Psoas muscle (tissue), 8 donors: ENCODE results near the gene GATA5. TPM values are rescaled to one million over a fixed set of nuclear protein-coding genes. Genes with fewer than 3 reads are reported as not detected.
A peak's percentile ranks its signal among the peaks of the same experiment; 100 is the strongest.
"Not testable (repeated sequence)": the region's sequence is repeated elsewhere in the genome, so short reads cannot be mapped to it uniquely, and the experiment has no call there.

Source experiments
- ATAC-seq, 4 donors: fragments of 200-7000 bp; cut with Tn5 transposase; one replicate each; pipeline ENCODE4 v1.9.1; 2020; ENCODE audit warnings: moderate library complexity in 3 of 4, mild to moderate bottlenecking in 2 of 4
- DNase-seq, 2 donors: peaks; one replicate each; pipeline ENCODE4 v3.0.0-alpha.2; 2020
- H3K27ac ChIP-seq: fragments of 200-600 bp; one replicate; pipeline ENCODE4 v1.8.0; 2022
- H3K27me3 ChIP-seq, 3 donors: fragments of 200-600 bp in 1 of 3; one replicate each; pipeline versions ENCODE4 v1.6.1 to v1.8.0; 2013 to 2022; ENCODE audit warnings: low read length in 2 of 3, mild to moderate bottlenecking in 2 of 3, moderate library complexity in 1 of 3; ENCODE audit not compliant: insufficient read depth in 3 of 3
- H3K36me3 ChIP-seq, 2 donors: fragments of 200-600 bp in 1 of 2; one replicate each; pipeline versions ENCODE4 v1.6.1 to v1.8.0; 2013 to 2022; ENCODE audit warnings: low read depth in 1 of 2, mild to moderate bottlenecking in 1 of 2, moderate library complexity in 1 of 2; ENCODE audit not compliant: insufficient read depth in 1 of 2
- H3K4me1 ChIP-seq: fragments of 200-600 bp; one replicate; pipeline ENCODE4 v1.8.0; 2022
- H3K4me3 ChIP-seq: fragments of 200-600 bp; one replicate; pipeline ENCODE4 v1.8.0; 2022; ENCODE audit warnings: mild to moderate bottlenecking
- H3K9me3 ChIP-seq: fragments of 200-600 bp; one replicate; pipeline ENCODE4 v1.8.0; 2022
- WGBS, 3 donors: extraction: QIAGEN DNeasy Blood & Tissue Kit; methylation state at CpG; one replicate each; pipeline versions ENCODE4 v1.1.6 to v1.1.7; 2013; 5-methylcytosine and 5-hydroxymethylcytosine counted together
- intact Hi-C, 2 donors: fragments of 100-400 bp; cut with DNase I; formaldehyde crosslinking; loops; one replicate each; pipeline versions ENCODE4 v1.11.0 to v1.14.2; 2022
- polyA plus RNA-seq, 3 donors: library from polyadenylated mRNA; stranded (reverse); fragments of 200-250 nt; gene quantifications; one replicate each; pipeline ENCODE4 v1.2.3, GENCODE V29; 2013
- total RNA-seq, 4 donors: library from RNA; stranded (reverse); fragmentation: NEBNext Ultra II Directional in 2 of 4; extraction: Animal tissue kit (Norgen Biotek cat#: 25700) in 2 of 4; gene quantifications; one replicate each; pipeline versions ENCODE4 v1.2.1 to v1.2.4, GENCODE V29; 2021 to 2023
- TF ChIP-seq, protein P1 (sequence below): fragments of 200-600 bp; IDR thresholded peaks from one replicate; pipeline ENCODE4 v1.8.0; 2022; ENCODE audit warnings: antibody characterized with exemption
- donor health status: healthy with polysubstance abuse.
- donor health status: DM: no; HTN: no; CAD: no; lungs with moderate emphysema.
- donor health status: Bipolar disorder and iron deficiency.
- donor health status: healthy.
- donor health status: DM: yes; HTN: yes; CAD: no.
- donor health status: DM: no; HTN: no; CAD: no.
- donor health status: DM: no; HTN: no; CAD: no.
- donor health status: DM: yes; HTN: yes; CAD: no.

Gene GATA5
- total and polyA plus RNA-seq, 7 donors, result 0.01 to 0.14 (median 0.08) TPM; not detected in 3

DNA sequence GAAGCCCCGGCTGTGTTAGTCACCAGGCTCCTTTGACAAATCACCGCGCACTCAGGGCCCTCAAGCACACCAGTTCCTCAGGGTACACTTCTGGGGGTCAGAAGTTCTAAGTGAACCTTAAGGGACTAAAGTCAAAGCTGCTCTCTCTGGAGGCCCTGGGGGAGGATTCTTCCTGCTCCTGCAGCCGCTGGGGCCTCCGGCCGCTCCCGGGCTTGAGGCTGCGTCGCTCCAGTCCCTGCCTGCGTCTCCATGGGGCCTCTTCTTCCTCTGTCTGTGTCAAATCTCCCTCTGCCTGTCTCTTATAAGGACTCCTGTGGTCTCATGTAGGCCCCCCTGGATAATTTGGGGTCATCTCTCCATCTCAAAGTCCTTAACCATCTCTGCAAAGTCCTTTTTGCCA, 18.1 kb upstream of the GATA5 start:
- DNase-seq (no peak), ATAC-seq (no peak)
- peaks cover 34% of the 10 kb centered on the region for H3K4me1 ChIP-seq
- H3K36me3 ChIP-seq, result no peaks in the 10 kb centered on the region
- peak overlapping the region; percentile 88 for H3K27ac ChIP-seq
- peaks cover 0 to 3% (median 0%) of the 10 kb centered on the region in 3 donors for H3K27me3 ChIP-seq
- TF ChIP-seq, protein P1, sequence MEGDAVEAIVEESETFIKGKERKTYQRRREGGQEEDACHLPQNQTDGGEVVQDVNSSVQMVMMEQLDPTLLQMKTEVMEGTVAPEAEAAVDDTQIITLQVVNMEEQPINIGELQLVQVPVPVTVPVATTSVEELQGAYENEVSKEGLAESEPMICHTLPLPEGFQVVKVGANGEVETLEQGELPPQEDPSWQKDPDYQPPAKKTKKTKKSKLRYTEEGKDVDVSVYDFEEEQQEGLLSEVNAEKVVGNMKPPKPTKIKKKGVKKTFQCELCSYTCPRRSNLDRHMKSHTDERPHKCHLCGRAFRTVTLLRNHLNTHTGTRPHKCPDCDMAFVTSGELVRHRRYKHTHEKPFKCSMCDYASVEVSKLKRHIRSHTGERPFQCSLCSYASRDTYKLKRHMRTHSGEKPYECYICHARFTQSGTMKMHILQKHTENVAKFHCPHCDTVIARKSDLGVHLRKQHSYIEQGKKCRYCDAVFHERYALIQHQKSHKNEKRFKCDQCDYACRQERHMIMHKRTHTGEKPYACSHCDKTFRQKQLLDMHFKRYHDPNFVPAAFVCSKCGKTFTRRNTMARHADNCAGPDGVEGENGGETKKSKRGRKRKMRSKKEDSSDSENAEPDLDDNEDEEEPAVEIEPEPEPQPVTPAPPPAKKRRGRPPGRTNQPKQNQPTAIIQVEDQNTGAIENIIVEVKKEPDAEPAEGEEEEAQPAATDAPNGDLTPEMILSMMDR, result no peak
- WGBS, 3 donors, result 95 to 98% (median 96%) methylated on average over 10 of the region's 10 CpGs
- no peaks in the 10 kb centered on the region for H3K9me3 ChIP-seq
- intact Hi-C loops, result loop anchor here in 1 of 2 donors (5.0 to 10.0 kb wide), 2 partner anchors 87 to 189 kb away; partner anchors contain the start of genes ADRM1 and CABLES2
- H3K4me3 ChIP-seq, result no peak overlapping the region

DNA sequence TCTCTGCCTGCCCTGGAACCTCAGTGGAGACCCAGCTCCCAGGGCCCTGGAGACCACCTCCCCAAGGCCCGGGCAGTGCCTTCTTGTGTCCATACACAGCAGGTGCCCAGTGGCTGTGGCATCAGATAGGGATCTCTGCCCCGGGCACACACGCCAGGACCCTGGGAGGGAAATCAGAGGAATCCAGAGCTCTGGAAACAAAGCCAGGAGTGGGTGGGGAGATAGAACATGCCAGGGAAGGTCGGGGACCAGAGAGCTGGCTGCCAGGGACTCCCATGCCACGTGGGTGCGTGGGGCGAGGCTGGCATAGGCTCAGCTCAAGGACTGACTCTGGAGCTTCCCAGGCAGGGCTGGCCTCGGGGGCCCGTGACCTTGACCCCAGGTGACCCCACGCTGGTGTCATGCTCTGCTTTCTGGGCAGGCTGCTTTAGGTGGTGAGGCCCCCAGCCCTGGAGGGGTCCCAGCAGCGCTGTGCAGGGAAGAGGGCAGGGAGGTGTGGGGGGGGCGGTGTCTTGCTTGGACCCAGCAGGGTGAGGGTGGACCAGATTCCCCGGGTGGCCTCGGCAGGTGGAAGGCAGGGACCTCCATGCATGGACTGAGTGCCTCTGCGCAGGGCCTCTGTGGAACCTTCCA, 17.6 kb upstream of the GATA5 start:
- TF ChIP-seq, protein P1, result no peak
- peaks cover 0 to 3% (median 0%) of the 10 kb centered on the region in 3 donors for H3K27me3 ChIP-seq
- WGBS, 3 donors, result 69 to 75% (median 70%) methylated on average over 11 to 15 of the region's 15 CpGs
- intact Hi-C loops, result loop anchor here in 1 of 2 donors (5.0 to 10.0 kb wide), 2 partner anchors 86 to 189 kb away; partner anchors contain the start of genes ADRM1 and CABLES2
- DNase-seq, result no peak
- H3K4me3 ChIP-seq, result no peak overlapping the region
- H3K9me3 ChIP-seq, result no peaks in the 10 kb centered on the region
- ATAC-seq, result no peak
- H3K4me1 ChIP-seq, result peaks cover 34% of the 10 kb centered on the region
- no peaks in the 10 kb centered on the region for H3K36me3 ChIP-seq
- no peak overlapping the region for H3K27ac ChIP-seq

DNA sequence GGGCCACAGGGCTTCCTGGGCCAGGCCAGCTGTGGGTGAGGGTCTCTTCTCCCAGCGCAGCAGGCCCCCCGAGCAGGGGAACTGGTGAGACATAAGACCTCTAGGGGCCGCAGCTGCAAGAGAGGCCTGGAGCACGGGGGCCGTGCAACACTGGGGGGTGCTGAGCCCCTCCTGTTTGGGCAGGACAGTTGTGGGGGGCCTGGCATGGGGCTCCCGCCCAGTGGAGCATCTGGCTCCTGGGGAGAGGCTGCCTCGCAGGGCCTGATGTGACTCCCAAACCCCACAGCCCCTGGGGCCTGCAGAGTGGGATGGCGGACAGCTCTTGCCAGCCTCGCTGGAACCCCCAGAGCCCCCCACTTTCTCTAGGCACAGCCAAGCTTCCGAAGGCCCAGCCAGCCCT, 16.9 kb upstream of the GATA5 start:
- no peak for DNase-seq
- 89 to 96% (median 91%) methylated on average over 10 of the region's 10 CpGs for WGBS, 3 donors
- H3K27me3 ChIP-seq, result peaks cover 0 to 3% (median 0%) of the 10 kb centered on the region in 3 donors
- no peaks in the 10 kb centered on the region for H3K36me3 ChIP-seq
- intact Hi-C loops, result loop anchor here in 1 of 2 donors (5.0 to 10.0 kb wide), 2 partner anchors 85 to 188 kb away; partner anchors contain the start of genes ADRM1 and CABLES2
- TF ChIP-seq, protein P1, result no peak
- peaks cover 34% of the 10 kb centered on the region for H3K4me1 ChIP-seq
- no peak for ATAC-seq
- no peaks in the 10 kb centered on the region for H3K9me3 ChIP-seq
- no peak overlapping the region for H3K27ac ChIP-seq
- no peak overlapping the region for H3K4me3 ChIP-seq

DNA sequence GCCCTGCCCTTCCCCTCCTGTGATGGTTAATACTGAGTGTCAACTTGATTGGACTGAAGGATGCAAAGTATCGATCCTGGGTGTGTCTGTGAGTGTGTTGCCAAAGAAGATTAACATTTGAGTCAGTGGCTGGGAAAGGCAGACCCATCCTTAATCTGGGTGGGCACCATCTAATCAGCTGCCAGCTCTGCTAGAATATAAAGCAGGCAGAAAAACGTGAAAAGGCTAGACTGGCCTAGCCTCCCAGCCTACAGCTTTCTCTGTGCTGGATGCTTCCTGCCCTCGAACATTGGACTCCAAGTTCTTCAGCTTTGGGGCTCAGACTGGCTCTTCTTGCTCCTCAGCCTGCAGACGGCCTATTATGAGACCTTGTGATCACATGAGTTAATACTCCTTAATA, 15.0 kb upstream of the GATA5 start:
- intact Hi-C loops, result loop anchor here in 1 of 2 donors (5.0 to 10.0 kb wide), 2 partner anchors 83 to 186 kb away; partner anchors contain the start of genes ADRM1 and CABLES2
- H3K9me3 ChIP-seq, ATAC-seq, DNase-seq, H3K4me3 ChIP-seq, H3K27ac ChIP-seq, H3K27me3 ChIP-seq, H3K36me3 ChIP-seq: not testable (repeated sequence)
- peaks cover 21% of the 10 kb centered on the region for H3K4me1 ChIP-seq
- 73 to 83% (median 80%) methylated on average over 4 of the region's 4 CpGs for WGBS, 3 donors

DNA sequence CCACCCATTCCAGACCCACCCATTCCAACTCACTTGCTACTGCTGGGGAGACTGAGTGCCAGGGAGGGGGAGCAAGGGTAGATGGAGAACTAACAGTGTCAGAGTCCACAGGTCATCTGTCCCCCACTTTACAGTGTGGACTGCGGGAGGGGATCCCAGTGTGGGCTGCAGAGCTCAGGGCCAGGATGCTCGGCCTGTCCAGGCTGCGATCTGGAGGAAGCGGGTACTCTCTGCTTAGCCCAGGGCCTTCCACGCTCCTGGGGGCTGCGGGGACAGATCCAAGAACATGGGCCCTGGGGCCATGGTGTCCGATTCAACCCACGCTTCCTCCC, 14.1 kb upstream of the GATA5 start:
- H3K27me3 ChIP-seq, result peaks cover 0 to 14% (median 0%) of the 10 kb centered on the region in 3 donors
- intact Hi-C loops, result loop anchor here in 1 of 2 donors (5.0 to 10.0 kb wide), 2 partner anchors 83 to 185 kb away; partner anchors contain the start of genes ADRM1 and CABLES2

More for the DNA sequence above, 14.1 kb upstream of the GATA5 start:
- Histone ChIP-seq H3K9me3 (no peaks in the 10 kb centered on the region), H3K36me3 (no peaks in the 10 kb centered on the region), H3K4me1 (peaks cover 13% of the 10 kb centered on the region), H3K4me3 (no peak overlapping the region), H3K27ac (no peak overlapping the region)
- WGBS, 3 donors, result 82 to 96% (median 89%) methylated on average over 8 of the region's 8 CpGs
- no peak for DNase-seq
- TF ChIP-seq, protein P1, result no peak
- ATAC-seq, result no peak
